IPS DF 19.7 (cell line): Measurements from ENCODE around the gene AQR.

Experiments
- DNase-seq: peaks from one replicate; pipeline ENCODE4 v3.0.0-alpha.2; 2013; ENCODE audit warnings: low read depth, low spot score

Gene AQR

GRCh38 chr15:34879107-34879506 is 90.4 kb downstream of the AQR start:
- DNase-seq = no peak

- DNase-seq = no peak
Measured at GRCh38 chr15:34876640-34877039, 92.9 kb downstream of the AQR start.

- DNase-seq = no peak
Measured at GRCh38 chr15:34869110-34869509, 100.4 kb downstream of the AQR start.

DNA sequence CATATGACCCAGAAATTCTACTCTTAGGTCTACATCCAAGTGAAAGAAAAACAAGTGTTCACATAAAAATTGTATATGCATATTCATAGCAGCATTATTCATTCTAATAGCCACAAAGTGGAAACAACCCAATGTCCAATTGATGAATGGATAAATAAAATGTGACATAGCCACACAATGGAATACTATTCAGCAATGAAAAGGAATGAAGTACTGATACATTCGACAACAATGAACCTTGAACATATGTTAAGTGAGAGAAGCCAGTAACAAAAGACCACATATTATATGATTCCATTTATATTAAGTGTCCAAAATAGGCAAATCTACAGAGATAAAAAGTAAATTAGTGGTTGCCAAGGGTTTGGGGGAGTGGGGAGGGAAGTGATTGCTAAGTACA is 104.0 kb downstream of the AQR start:
- no peak for DNase-seq

- no peak for DNase-seq
Measured at GRCh38 chr15:34861214-34861613, 108.3 kb downstream of the AQR start.

DNA sequence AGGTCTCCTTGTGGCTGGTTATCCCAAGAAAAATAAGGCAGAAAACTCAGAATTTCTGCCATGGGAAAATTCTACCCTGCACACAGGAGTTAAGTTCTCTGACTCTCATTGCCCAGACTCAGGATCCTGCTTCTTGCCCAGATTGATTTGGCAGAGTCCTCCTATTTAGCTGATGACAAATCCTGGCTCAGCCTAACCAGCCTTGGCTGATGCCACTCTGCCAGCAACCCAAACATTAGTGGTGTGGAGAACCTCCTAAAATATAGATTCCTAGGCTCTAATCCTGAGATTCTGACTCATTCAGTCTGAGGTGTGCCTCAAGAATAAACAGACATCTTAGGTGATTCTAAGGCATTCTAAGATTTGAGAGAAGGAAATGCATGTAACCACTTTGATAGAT is 113.6 kb downstream of the AQR start:
- DNase-seq = no peak

- no peak for DNase-seq
Measured at GRCh38 chr15:34855413-34855812, 114.1 kb downstream of the AQR start.

DNA sequence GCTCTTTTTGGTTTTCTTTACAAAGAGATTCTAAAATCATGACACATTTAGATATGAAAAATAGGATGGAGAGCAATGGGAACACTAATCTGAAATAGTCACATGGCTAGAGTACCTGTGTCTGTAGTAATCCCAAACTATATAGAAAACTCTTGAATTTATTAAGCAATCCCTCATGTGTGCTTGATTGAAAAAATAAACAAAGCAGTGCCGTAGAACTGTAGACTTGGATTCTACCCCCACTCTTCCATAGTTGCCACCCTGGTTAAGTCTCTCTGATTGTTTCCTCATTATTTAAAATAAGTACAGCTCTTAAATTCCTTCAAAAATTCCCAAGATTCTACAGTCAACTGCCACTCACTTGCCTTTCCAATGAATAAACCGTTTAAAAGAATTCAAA is 115.3 kb downstream of the AQR start:
- no peak for DNase-seq

DNA sequence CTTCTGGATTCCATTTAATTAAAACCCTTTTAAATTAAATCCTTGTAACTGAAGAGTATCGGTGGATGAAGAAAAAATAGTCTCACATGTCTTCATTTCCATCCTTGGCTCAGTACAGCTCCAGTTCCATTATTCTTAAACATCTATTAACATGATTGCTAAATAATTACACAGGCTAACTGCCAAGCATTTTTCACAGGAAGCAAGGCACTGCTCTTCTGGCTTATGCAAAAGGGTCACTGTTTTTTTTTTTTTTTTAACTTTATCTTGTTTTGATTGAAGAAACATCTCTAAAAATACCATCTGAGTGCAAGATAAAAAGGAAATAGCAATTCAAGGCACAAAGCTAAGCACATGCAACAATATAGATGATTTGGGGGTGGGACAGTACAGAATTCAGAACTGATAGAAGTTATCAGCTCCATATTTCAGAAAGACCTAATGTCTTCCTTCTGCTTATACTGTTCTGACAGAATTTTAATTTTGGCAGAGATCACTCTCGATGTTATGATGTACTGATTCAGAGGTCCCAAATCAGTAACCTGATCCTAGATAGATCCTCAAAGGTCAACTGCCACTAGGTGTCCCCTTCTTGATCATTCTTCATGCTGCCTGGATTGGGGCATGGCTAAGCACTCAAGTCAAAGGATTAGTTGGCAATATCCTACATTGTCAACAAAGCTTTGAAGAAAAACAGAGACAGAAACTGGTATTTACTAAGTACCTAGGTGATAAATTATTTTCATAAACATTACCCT is 116.4 kb downstream of the AQR start:
- no peak for DNase-seq

DNA sequence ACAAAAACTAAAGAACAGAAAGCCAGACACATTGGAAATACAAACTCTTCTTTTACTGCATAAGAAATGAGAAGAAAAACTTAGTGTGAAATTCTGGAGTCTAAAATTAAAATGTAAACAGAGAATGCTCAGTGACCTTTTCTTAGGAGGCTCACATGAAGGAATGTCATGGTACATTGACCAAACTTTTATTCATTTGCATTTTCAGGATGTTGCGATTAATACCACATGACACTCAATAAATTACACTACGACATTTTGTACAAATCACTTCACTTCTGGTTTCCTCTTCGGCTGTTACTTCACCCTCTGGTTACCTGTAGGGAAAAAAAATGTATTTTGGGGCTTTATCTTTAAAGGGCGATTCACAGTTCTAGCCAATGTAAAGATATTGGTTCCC is 117.8 kb downstream of the AQR start:
- no peak for DNase-seq

DNA sequence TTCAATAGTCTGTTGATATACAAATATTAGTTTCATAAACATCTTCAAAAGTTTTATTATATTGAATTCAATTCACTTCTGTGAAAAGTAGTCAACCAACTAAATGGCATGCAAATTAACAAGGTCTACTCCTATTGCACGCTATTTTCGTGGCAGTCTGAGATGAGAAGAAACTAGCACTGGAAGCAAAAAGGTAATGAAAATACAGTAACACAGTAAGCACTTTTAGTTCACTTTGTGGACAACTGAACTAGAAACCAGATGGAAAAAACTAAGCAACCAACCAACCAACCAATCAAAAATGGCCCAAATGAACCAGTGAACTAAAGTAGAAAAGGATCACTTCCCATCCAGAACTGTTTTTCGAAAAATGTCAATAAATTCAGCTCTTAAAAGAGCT is 118.5 kb downstream of the AQR start:
- no peak for DNase-seq

DNA sequence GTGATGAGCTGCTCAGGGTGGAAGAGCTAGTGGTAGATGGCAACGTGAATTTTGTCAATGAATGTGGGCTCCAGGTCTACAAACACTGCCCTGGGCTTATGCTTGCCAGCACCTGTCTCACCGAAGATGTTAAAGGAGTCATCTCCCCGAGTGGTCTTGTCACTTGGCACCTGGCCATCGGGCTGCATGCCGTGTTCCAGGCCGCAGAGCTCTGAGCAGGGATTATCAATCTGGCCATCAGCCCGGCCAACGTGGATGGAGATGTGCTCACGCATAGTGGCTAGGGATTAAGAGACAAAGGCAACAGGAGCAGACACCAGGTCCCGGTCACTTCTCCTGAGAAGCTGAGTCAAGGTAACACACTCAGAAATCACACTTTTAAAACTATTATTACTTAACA is 119.4 kb downstream of the AQR start:
- no peak for DNase-seq

DNA sequence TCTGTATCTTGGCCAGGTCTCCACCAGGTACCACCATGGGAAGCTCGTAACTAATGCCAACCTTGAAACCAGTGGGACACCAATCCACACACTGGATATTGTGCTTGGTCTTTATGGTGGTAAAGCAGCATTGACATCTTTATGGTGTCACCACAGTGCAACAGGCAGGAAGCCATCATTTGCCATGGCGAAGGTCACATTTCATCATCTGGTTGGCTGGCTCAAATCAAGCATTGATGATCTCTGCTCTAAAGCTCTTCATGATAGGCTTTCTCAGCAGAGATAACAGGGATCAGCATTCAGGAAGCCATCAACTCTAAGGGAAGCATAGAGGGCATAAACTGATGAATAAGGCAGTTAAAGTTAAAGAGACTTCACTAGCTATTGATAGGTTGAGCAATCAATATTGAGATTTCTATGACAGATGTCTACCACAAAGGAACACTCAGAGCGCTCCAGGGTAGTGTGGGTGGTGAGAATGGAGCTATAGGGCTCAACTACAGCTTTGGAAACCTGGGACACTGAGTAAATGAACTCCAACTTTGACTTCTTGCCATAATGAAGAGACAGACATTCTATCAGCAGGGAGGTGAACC is 120.1 kb downstream of the AQR start:
- DNase-seq = no peak

DNA sequence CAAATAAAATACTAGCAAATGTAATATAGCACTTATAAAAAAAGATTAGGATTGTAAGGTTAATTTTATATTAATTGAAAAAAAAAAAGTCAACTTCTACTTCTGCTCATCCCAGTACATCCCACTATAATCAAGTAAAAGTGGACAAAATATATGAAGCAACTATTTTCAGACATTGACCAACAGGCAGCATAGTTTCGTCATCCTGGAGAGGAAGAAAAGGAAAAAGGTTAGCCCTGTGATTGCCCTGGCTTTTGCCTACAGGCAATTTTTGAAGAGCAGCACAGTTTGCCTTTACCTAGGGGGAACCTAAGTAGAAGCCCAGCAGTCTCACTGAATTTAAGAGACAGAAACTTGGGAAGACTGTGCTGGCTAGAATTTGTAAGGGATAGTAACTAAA is 121.9 kb downstream of the AQR start:
- no peak for DNase-seq

DNA sequence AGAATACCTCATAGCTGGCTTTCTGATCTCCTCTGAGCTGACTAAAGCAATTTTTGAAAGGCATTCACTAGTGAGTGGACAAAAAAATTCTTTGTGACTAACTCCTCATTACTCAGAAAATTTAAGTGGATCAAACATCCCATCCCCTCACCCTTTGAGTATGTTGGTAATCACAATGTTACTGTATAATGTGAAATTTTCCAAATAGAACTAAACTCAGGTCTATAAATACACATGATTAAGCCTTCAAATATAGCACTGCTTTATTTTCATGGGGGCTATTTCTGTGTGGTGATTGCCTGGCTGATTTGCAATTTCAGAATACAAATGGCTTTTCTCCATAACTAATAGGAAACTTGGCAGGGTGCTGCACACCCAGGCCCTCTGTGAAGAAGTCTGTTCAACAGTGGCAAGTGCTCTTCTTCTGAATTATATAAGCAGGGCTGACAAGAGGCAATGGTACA is 128.2 kb downstream of the AQR start:
- no peak for DNase-seq

DNA sequence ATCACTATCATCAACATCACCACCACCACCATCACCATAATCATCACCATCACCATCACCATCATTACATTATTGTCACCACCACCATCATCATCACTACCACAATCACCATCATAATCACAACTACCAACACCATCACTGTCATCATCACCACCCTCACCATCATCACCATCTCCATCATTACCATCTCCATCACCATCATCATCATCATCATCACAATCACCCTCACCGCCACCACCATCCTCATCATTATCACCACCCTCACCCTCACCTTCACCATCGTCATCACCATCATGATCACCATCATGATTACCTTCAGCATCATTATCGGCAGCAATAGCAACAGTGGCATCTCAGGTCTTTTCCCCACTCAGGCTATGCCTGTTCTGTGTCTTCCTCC is 131.3 kb downstream of the AQR start:
- DNase-seq = no peak

GRCh38 chr15:34837246-34838016 is 132.1 kb downstream of the AQR start:
- DNase-seq = no peak

- DNase-seq = no peak
Measured at GRCh38 chr15:34828145-34828911, 141.2 kb downstream of the AQR start.

DNA sequence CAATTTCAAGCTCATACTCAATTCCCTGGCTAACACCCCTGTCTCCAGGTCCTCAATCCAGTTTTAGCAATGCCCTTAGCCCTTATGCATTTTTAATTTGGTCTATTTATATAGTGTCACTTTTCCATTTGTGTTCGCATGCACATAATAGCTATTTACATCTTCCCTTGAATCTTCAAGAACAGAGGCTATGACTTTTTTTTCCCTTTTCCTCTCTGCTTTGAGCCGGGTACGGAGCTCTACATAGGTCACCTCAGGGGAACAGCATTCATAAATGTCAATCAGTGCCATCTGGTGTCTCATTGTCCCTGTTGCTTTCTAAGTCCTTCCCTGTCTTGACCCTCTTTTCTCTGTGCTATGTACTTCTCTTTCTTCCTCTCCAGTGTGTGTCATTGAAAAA is 147.7 kb downstream of the AQR start:
- DNase-seq = no peak

GRCh38 chr15:34820110-34820509 is 149.4 kb downstream of the AQR start:
- no peak for DNase-seq

- no peak for DNase-seq
Measured at GRCh38 chr15:34818526-34818925, 151.0 kb downstream of the AQR start.

DNA sequence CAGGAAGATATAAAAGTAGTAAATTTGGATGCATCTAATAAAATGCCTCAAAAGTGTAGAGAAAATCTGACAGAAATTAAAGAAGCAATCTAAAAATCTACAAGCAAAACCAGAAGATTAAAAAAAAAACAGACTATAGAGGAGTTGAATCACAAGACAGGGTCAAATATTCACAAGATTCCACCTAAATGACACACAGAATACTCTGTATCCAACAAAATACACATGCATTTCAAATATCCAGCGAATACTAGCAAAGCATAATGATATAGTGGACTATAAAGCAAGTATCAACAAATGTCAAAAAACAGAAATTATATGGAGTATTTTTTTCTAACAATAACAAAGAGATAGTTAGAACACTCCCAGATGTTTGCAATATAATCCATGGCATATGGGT is 153.7 kb downstream of the AQR start:
- DNase-seq = no peak
